GM19324 (cell line): ENCODE results near the gene LIAS.
A peak's percentile ranks its signal among the peaks of the same experiment; 100 is the strongest.
"Not testable (repeated sequence)": the region's sequence is repeated elsewhere in the genome, so short reads cannot be mapped to it uniquely, and the experiment has no call there.

ENCODE experiments used
- ATAC-seq: cut with Tn5 transposase; IDR thresholded peaks from one replicate; pipeline ENCODE4 v1.9.1; 2021; ENCODE audit warnings: mild to moderate bottlenecking, moderate library complexity; ENCODE audit not compliant: unreplicated experiment, low FRiP score

The LIAS gene

DNA sequence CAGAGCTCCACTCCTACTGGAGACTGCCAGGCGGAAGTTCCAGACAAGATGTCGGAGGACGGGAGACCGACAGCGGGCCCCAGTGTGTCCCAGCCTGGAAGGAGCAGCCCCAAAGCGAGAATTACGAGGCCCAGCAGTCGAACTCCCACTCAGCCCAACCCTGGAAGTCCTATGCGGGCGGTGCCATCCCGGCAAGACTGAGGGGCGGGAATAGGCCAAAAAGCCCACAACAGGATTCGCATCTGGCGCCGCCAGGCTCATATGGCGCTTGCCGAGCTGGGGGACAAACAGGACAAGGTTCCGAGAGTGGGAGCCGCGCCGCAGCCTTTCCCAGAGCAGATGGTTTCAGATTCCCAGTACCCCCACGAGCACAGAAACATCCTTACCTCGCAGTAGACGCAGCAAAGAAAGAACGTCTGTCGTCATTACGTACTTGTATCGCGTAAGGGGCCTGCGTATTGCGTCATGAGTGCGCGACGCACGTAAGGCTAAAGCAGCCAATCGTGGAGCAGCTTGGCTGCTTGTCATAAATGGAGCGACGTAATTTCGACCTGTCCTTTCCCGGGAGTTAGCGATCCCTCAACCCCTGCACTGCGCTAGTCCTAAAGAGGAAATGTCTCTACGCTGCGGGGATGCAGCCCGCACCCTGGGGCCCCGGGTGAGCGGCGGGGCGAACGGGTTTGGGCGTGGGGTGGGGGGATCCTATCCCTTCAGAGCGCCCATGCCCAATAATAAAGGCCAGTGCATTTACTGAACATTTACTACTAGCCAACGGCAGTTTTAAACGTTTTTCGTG lies at the start of gene LIAS, which contains the start of gene RPL9:
Gene LIAS, plus strand, starts transcription at position 552 of the 796 bp plus-strand sequence. Its CDS starts 62 bp downstream, at position 614.
Gene RPL9, minus strand, starts transcription at position 418 of the 796 bp plus-strand sequence. CDS start 483 bp downstream, outside the sequence.
- ATAC-seq: peak; percentile 89

DNA sequence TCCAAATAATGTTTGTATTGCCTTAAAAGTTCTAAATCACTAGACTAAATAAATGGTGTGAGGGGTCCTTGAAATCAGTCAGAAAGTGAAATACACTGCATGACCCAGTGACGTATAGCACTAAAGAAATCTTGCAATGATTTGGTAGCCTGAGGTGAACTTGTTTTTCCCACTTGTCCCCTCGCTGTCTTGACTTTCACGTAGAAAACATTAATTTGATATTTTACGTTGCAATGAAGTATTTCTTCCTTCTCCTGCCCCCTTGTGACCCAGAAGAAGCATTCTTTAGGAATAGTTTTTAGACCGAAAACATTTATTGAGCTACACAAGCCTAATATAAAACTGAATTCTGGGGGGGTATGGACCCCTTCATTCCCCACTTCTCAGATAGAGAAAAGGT lies 48.4 kb upstream of the LIAS start:
- no peak for ATAC-seq

- not testable (repeated sequence) for ATAC-seq
Observed at GRCh38 chr4:39411561-39411960, 47.3 kb upstream of the LIAS start.

- ATAC-seq: no peak
Observed at GRCh38 chr4:39415678-39416283, 43.1 kb upstream of the LIAS start.

DNA sequence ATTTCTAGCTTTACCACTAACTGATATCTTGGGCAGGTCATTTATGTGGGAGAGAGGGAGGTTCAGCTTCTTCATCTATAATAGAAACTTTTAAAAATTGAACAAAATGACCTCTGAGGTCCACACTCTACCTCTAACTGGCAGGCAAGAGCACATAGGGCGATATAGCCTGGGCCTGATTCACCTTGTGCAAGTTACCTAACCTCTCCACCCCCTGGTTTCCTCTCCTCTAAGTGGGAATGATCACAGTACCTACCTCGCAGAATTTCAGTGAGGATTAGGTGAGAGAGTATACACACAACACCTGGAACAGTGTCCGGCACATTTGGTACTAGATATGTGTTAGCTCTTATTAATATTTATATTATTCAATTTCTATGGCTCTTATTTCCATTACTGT lies 36.6 kb upstream of the LIAS start:
- ATAC-seq: no peak

DNA sequence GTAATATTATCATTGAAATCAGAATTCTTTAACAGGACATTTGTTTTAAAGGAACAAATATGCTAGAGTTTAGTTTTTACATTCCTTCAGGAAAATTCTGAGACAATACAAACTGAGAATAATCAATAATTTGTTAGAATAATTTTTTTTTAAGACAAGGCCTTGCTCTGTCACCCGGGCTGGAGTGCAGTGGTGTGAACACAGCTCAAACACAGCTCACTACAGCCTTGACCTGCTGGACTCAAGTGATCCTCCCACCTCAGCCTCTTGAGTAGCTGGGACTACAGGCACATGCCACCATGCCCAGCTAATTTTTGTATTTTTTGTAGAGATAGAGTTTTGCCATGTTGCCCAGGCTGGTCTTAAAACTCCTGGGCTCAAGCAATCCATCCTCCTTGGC lies 33.6 kb upstream of the LIAS start:
- ATAC-seq: not testable (repeated sequence)

DNA sequence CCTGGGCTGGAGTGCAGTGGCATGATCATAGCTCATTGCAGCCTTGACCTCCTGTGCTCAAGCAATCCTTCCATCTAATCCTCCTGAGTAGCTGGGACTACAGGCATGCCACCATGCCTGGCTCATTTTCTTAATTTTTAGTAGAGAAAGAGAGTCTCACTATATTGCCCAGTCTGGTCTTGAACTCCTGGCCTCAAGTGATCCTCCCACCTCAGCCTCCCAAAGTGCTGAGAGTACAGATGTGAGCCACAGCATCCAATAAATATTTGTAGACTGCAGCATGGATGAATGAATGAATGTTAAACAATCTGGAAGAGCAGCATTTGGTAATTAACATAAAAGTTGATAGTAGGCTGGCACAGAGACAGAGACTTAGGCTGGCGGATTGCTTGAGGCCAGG lies 32.1 kb upstream of the LIAS start:
- ATAC-seq: no peak

- no peak for ATAC-seq
Observed at GRCh38 chr4:39427520-39428114, 31.2 kb upstream of the LIAS start.

DNA sequence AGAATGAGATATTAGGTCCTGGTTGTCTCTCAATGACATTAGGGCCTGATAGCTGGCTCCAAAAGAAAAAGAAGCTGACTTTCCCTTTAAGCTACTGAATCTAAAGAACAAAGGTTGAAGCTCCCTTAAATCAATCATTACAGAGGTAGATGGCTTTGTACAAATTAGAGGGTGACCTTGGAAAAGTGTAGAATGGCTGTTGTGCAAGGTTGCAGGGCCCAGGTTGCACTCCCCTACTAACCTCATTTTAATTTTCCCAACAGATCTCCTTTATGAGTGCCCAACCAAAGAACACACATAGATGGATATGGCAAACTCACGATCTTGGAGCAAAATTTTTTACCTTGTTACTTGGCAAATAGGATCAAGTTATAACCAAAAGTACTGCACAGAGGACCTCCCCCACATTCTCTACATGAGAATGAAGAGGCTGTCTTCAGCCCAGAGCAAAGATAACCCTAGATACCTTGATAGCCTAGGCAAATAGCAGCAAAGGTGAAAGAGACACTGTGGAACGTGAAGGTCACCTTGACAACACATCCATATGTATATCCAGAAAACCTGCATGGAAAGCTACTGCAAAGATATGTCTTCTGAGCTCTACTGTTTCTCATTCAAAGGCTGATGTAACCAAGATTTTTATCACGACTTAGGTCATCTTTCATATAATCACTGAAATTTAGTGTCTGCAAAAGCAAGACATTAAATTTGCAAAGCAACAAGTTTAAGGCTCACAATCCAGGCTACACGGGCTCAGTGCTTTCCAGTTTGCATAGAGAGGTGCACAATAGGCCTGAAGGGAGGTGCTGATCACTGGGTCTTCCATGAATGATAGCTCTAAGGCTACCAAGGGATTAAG lies 29.2 kb upstream of the LIAS start:
- no peak for ATAC-seq

- ATAC-seq: no peak
Observed at GRCh38 chr4:39433878-39434492, 24.9 kb upstream of the LIAS start.

DNA sequence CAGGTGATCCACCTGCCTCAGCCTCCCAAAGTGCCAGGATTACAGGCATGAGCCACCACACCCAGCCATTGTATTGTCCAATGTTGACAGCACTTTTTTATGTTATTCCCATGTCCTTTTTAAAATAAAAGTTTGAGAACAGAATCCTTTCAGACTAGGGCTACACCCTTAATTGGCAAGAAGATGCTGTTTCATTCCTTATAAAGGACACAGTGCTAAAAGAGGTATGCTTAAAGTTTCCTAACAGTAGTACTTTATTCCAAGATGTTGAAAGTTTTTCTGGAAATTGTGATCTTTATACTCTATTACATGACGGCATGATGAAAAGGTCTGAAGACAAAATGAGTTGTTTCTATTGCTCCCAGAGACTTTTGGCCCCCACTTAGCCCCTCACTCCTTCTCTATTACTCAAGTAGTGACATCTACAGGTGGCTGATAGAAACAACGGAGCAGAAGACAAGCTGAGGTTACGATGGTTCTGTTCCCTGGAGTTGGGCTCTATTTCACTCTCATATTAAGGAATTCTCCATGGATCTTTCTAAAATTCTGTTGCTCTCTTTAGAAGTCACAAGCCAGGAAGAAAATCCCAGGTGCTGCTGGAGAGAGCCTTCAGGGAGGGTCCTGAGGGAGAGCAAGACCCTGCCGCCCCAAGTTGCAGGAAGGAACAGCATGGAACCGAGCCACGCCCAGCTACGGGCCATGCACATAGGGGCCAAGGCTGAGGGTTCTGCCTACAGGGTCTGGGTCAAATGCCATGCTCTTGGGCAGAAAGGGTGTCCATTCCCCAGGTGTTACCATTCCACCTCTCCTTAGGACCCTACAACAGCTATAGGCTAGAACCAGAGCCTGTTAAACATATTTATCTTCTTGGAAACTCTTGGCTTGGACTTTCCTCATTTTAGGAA lies 22.9 kb upstream of the LIAS start:
- ATAC-seq: no peak

GRCh38 chr4:39441593-39441992 lies 17.3 kb upstream of the LIAS start:
- no peak for ATAC-seq

DNA sequence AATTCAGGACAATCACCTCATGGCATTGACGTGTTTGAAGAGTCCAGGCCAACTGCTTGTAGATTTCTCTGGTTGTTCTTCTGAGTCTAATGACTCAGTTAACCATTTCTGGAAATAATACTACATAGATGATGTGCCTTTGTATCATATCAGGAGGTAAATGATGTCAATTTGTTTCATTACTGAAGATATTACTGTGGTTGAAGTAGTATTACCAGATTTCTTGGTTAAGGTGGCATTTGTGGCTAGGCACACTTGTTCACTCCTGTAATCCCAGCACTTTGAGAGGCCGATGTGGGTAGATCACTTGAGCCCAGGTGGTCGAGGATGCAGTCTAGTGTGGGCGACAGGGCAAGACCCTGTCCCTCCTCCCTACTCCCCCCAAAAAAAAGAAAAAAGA lies 15.9 kb upstream of the LIAS start:
- no peak for ATAC-seq

DNA sequence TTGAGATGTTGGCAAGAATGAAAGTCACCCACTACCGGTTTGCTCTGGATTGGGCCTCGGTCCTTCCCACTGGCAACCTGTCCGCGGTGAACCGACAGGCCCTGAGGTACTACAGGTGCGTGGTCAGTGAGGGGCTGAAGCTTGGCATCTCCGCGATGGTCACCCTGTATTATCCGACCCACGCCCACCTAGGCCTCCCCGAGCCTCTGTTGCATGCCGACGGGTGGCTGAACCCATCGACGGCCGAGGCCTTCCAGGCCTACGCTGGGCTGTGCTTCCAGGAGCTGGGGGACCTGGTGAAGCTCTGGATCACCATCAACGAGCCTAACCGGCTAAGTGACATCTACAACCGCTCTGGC lies 12.4 kb upstream of the LIAS start:
- no peak for ATAC-seq

DNA sequence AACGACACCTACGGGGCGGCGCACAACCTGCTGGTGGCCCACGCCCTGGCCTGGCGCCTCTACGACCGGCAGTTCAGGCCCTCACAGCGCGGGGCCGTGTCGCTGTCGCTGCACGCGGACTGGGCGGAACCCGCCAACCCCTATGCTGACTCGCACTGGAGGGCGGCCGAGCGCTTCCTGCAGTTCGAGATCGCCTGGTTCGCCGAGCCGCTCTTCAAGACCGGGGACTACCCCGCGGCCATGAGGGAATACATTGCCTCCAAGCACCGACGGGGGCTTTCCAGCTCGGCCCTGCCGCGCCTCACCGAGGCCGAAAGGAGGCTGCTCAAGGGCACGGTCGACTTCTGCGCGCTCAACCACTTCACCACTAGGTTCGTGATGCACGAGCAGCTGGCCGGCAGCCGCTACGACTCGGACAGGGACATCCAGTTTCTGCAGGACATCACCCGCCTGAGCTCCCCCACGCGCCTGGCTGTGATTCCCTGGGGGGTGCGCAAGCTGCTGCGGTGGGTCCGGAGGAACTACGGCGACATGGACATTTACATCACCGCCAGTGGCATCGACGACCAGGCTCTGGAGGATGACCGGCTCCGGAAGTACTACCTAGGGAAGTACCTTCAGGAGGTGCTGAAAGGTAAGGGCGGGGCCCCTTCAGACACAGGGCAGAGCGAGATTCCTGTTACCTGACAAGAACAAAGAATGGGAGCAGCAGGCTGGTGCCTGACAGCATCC lies 11.8 kb upstream of the LIAS start:
- peak; percentile 73 for ATAC-seq

- ATAC-seq: no peak
Observed at GRCh38 chr4:39450618-39451017, 8.2 kb upstream of the LIAS start.

DNA sequence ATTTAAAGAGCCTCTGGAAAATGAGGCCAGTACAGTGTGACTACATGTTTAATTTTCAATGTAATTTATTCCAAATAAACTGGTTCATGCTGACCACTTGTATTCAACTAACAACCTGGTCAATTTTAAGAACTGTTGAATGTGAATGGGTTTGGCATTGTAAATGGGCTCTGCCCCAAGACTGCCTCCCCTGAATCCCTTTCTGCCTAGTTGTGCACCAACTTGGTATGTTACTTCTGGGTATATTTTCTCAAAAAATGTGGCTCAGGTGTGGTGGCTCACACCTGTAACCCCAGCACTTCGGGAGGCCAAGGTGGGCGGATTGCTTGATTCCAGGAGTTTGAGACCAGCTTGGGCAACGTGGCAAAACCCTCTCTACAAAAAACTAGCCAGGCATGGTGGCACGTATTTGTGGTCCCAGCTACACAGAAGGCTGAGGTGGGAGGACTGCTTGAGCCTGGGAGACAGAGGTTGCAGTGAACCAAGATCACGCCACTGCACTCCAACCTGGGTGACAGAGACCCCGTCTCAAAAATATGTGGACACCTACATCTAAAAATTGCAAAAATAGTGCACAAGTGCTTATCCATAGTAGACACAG lies 7.3 kb upstream of the LIAS start:
- no peak for ATAC-seq

DNA sequence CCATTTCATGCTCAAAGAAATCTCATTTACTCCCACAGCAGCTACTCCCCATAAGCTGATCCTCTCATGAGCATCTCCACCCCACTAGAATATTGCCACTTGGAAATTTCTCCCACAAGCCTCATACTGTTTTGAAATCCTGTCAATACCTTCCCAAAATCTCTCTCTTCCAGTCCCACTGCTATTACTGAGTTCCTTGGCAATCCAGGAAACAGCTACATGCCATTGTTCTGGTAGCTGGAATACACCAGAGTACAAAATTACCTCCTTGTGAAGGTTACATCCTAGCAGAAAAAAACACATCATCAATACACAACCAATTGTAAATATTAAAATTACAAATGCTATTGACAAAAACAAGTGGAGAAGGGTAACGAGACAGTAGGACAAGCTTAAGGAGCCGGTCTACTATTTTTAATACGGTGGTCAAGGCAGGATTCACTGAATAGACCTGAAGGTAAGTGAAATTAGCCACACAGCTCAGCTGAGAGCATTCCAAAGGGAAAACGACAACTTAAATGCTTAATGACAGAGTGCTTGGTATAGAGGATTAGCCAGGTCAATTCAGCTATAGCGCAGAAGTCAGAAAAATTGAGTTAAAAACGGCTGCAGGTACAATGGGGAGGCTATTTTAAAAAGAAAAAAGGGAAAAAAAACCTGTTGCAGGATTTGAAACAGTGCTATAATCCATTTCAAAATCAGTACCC lies 6.5 kb upstream of the LIAS start:
- ATAC-seq: no peak
